Coronary artery (tissue), 2 donors: Measurements from ENCODE around the gene CACNA1A.
"Not testable (repeated sequence)": the region's sequence is repeated elsewhere in the genome, so short reads cannot be mapped to it uniquely, and the experiment has no call there.

Experiments
- DNase-seq: peaks from one replicate; pipeline ENCODE4 v3.0.0-alpha.2; 2017; ENCODE audit warnings: low spot score
- H3K27ac ChIP-seq, 2 donors: fragments of 200-600 bp; sonication (generic); one replicate each; pipeline ENCODE4 v1.5.1; 2016 to 2019
- H3K4me3 ChIP-seq: fragments of 200-600 bp; sonication (generic); 2 replicates; pipeline ENCODE4 v1.5.1; 2016; ENCODE audit warnings: mild to moderate bottlenecking, moderate library complexity
- TF ChIP-seq, protein P1 (sequence below): fragments of 200-600 bp; sonication (generic); IDR thresholded peaks from one replicate; pipeline ENCODE4 v1.5.1; 2019; ENCODE audit warnings: antibody characterized with exemption

The CACNA1A gene

DNA sequence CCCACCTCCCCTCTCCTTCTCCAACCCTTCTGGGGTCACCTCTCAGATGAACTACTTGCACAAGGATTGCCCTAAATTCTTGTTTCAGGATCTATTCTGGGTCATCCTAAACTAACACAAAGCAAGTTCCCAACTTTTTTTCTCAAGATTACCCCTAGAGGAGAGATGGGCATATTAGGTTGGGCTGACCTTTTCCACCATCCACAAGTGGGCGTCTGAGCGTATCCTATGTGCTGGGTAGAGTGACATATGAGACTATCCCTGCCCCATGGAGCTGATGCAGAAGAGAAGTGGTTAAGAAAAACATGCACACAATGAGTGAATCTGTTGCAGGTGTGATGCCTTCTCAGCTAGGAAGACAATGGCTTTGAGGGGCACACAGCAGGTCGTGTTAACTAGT lies 132.7 kb downstream of the CACNA1A start:
- DNase-seq: no peak
- TF ChIP-seq, protein P1, sequence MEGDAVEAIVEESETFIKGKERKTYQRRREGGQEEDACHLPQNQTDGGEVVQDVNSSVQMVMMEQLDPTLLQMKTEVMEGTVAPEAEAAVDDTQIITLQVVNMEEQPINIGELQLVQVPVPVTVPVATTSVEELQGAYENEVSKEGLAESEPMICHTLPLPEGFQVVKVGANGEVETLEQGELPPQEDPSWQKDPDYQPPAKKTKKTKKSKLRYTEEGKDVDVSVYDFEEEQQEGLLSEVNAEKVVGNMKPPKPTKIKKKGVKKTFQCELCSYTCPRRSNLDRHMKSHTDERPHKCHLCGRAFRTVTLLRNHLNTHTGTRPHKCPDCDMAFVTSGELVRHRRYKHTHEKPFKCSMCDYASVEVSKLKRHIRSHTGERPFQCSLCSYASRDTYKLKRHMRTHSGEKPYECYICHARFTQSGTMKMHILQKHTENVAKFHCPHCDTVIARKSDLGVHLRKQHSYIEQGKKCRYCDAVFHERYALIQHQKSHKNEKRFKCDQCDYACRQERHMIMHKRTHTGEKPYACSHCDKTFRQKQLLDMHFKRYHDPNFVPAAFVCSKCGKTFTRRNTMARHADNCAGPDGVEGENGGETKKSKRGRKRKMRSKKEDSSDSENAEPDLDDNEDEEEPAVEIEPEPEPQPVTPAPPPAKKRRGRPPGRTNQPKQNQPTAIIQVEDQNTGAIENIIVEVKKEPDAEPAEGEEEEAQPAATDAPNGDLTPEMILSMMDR: no peak
- no peak overlapping the region for H3K4me3 ChIP-seq
- H3K27ac ChIP-seq: no peak overlapping the region

DNA sequence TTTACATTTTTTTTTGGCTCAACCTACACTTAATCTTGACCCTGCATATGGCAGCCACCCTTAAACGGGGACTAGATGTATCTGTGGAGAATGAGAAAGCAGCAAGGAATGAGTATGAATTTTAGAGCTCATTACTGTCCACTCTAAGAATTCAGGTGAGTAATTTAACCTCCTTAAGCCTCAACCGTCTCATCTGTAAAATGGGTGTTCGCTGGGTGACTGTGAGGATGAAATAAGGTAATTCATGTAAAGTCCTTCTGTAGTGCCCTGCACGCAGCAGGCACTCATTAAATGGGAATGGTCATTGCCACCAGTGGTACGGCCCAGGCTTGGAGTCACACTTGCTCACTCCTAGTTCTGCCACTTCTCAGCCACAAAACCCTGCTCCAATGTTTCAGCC lies 135.3 kb downstream of the CACNA1A start:
- DNase-seq: no peak
- TF ChIP-seq, protein P1: no peak

DNA sequence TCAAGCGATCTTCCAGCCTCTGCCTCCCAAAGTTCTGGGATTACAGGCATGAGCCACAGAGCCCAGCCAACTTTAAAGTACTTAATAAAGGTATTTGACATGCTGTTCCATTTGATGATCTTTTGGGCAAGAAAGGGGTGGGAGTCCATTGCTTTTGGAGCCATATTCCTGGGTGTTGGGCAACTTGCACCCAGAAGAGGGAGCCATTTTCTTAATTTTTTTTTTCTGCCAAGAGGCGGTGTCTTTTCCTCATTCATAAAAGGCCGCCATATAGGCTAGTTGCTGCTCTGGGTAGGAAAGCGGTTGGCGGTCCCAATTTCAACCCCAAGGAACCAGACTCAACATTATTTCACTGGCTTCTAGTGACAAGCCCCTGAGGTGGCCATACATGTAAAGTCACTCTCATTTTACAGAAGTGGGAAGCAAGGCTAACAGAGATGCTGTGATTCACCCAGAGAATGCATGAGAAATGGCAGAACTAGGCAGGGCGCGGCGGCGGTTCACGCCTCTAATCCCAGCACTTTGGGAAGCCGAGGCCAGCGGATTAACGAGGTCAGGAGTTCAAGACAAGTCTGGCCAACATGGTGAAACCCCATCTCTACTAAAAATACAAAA lies 139.6 kb downstream of the CACNA1A start:
- H3K4me3 ChIP-seq: no peak overlapping the region
- TF ChIP-seq, protein P1: no peak
- no peak overlapping the region for H3K27ac ChIP-seq
- DNase-seq: no peak

More for the DNA sequence above, 135.3 kb downstream of the CACNA1A start:
- H3K4me3 ChIP-seq: no peak overlapping the region
- no peak overlapping the region for H3K27ac ChIP-seq

DNA sequence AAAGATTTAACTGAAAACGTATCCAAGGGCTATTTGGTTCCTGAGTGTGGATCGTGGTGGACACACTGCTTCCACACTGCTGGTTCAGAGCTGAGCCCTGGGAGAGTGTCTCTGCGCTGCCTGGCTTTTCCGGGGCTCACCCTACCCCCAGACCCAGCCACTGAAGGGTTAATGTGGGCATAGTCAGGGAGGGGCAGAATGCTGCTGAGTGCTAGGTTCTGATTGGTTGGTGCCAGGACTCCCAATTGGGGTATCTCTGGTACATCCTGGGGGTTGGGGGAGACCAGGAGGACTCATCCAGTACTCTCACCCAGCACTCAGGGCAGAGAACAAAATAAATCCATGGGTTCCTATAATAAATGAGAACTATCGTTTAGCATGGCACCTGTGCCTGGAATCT lies 142.3 kb downstream of the CACNA1A start:
- TF ChIP-seq, protein P1: no peak
- Histone ChIP-seq H3K4me3 (no peak overlapping the region), H3K27ac (no peak overlapping the region)
- no peak for DNase-seq

DNA sequence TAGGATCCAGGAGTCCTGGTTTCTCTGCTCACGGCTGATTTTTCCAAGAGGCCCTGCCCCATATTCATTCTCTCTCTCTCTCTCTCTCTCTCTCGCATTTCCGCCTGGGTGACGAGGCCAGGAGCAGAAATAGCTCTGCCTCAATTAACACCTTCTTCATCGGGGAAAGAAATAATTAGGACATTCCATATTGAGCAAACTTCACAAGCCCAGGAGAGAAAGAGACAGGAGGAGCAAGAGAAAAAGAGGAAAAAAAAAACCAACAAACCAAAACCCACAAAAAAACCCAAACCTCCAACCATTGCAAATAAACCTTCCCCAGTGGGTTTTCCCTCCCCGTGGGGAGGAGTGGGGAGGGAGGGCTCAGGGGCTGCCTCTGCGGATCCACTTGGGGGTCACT lies 143.0 kb downstream of the CACNA1A start:
- TF ChIP-seq, protein P1: no peak
- DNase-seq: no peak
- Histone ChIP-seq H3K4me3 (no peak overlapping the region), H3K27ac (no peak overlapping the region)

DNA sequence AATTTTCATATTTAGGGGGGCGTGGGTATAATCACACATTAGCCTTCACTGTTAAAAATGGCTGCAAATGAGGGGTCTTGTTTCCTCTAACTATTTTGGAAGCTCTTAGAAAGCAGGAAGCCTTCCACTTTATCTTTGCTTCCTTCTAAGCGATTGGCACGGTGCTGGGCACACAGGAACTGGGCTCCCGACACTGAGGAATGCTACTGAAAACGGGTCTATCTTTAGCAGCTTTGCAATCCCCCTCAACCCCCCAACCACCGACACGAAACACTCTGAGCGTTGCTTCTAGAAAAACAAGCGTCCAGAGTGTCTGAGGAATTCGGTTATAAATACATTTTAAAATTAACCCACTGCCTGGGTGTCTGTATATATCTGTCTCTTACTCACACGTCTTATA lies 143.6 kb downstream of the CACNA1A start:
- Histone ChIP-seq H3K27ac (no peak overlapping the region), H3K4me3 (no peak overlapping the region)
- TF ChIP-seq, protein P1: no peak
- no peak for DNase-seq

DNA sequence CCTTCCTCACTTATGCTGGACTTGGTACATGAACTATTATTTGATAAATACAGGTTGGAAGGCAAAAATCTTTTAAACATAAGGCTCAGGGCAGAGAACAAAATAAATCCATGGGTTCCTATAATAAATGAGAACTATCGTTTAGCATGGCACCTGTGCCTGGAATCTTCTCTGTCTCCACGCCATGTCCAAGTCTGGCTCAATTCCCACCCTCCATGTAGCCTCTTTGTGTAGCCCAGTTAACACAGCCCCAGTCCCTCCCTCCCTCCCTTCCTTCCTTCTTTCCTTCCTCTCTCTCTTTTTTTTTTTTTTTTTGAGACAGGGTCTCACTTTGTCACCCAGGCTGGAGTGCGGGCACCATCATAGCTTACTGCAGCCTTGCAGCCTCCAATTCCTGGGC lies 144.6 kb downstream of the CACNA1A start:
- H3K4me3 ChIP-seq, DNase-seq, H3K27ac ChIP-seq: not testable (repeated sequence)
